ENCODE results near the gene CNN3.

CNN3 gene

GRCh38 chr1:94852788-94853187, 74.1 kb downstream of the CNN3 start:
- DNase-seq = no peak

- no peak for DNase-seq
Measured at GRCh38 chr1:94851571-94851970, 75.3 kb downstream of the CNN3 start.
